Posterior vena cava (tissue), 2 donors: ENCODE results near the gene AGK. TPM values are rescaled to one million over a fixed set of nuclear protein-coding genes. Genes with fewer than 3 reads are reported as not detected.

Experiments
- DNase-seq: peaks from one replicate; pipeline ENCODE4 v3.0.0-alpha.2; 2020; ENCODE audit warnings: low spot score
- intact Hi-C, 2 donors: fragments of 100-400 bp; cut with DNase I; formaldehyde crosslinking; loops; one replicate each; pipeline versions ENCODE4 v1.14.1 to v1.14.2; 2022 to 2023
- total RNA-seq, 2 donors: library from RNA; stranded (reverse); fragmentation: NEBNext Ultra II Directional; extraction: Animal tissue kit (Norgen Biotek cat#: 25700); gene quantifications; one replicate each; pipeline ENCODE4 v1.2.1, GENCODE V29; 2021
- donor health status: DM: yes; HTN: yes; CAD: no.
- donor health status: DM: yes; HTN: yes; CAD: no.

AGK gene
- total RNA-seq, 2 donors from 2014 or later: 21.2 to 21.6 TPM

- no peak for DNase-seq
- intact Hi-C loops: no loop called here
Observed at GRCh38 chr7:141695803-141696289, 144.6 kb downstream of the AGK start.

- no peak for DNase-seq
- intact Hi-C loops: no loop called here
Observed at GRCh38 chr7:141696348-141696747, 145.1 kb downstream of the AGK start.

GRCh38 chr7:141697211-141697871 is 146.1 kb downstream of the AGK start:
- intact Hi-C loops: no loop called here
- no peak for DNase-seq

GRCh38 chr7:141698247-141699015 is 147.2 kb downstream of the AGK start:
- no peak for DNase-seq
- intact Hi-C loops: no loop called here

DNA sequence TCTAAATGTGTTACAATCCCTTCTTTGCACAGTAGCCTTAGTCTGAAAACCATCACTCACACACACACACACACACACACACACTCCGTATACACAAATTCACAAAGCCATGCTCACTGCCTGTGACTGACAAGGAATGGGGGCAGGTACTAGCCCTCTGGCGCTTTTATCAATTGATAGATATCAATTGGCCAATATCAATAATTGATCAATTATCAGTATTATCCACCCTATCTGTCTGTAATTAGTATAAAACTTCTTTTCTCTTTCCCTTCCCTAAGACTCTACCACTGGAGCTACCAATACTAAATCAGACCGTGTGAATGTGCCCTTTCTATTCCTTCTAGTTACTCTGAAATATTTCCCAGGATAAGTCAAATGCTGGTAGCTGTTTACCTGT is 148.7 kb downstream of the AGK start:
- intact Hi-C loops: no loop called here
- no peak for DNase-seq

DNA sequence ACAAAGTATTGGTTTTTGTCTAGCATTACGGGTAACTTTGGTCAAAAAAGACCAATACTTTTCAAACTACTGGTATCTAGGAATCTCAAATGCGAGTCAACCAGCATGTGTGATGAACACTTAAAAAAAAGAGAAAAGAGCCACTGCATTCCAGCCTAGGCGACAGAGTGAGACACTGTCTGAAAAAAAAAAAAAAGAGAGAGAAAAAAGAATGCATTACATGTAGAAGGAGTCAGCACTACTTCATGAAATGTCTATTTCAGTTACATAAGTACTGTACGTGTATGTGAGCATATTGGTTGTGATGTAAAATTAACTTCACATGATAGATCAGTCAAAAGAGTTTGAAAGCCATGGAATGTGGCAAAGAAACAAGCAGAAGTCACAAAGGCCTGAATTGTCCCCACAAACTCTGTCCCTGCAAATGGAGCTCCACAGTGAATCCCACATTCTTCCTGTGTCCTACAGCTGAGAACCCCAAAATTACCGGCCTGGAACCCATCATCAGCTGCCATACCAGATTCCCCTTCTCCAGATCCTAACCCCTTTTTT is 149.2 kb downstream of the AGK start:
- DNase-seq: no peak
- intact Hi-C loops: no loop called here

GRCh38 chr7:141700848-141701371 is 149.7 kb downstream of the AGK start:
- intact Hi-C loops: no loop called here
- peak; percentile 70 for DNase-seq

DNA sequence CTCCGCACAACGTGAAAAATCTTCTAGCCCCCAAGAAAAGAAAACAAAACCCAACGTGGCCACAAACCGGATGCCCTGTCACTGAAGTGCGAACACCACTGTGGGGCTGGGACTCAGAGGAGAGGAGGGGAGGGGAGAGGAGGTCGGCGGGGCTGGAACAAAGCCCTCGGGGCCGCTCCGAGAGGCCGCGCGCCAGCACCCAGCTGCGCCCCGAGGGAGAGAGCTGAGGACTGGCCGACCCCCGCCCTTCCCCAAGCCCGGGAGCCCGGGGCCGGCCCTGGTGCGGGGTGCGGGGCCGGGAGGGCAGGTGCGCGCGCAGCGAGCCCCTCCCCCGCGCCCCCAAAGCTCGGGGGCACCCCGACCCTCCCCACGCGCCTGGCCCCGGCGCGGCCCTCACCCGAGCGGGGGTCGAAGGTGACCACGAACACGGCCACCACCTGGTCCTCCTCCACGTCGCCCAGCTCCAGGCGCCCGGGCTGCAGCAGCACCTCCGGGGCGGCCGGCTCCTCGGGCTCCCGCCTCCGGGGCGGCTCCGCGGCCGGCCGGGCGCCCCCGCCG is 150.4 kb downstream of the AGK start:
- peak; percentile 78 for DNase-seq
- intact Hi-C loops: no loop called here

DNA sequence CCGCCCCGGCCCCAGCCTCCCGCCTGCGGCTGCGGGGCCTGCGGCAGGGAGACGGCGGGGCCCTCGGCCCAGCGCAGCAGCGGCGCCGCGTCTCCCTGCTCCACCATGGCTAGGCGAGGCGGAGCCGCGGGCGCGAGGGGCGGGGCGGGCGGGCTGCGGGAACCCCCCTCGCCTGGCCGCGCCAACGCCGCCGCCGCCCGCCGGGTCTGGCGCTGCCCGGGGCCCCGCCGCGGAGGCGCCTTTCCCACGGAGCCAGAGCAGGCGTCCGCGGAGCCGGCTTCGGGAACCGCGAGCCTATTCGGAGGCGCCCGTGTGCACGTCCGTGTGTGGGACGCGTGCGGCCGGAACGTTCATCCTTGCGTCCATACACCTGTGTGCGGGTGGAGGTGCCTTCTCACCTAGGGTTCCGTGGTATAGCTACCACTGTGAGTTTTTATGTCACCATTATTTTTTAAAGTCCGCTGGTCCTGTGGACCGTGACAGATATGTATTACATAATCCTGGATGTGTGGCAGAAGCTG is 150.9 kb downstream of the AGK start, which contains the start of gene DENND11:
TSS of gene DENND11 (minus strand) at position 120 of the 521 bp plus-strand sequence. CDS start at position 107, 13 bp downstream.
- DNase-seq: peak; percentile 76
- intact Hi-C loops: no loop called here

DNA sequence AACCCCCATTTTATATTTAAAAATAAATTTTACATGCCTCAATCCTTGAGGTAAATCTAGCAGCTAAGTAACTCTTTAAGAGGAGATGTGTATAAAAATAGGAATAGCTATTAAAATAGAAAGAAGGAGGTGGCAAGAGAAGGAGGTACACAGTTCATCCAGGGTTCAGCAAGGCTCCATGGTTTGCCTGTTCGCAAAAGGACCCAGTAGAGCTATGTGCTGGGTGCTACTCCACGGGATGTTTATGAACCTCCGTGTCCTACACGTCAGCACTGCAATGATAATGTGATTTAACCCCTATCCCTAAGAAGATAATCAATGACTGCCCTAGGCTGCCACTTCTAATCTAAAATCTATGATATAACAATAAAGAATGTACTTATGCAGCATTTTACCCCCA is 151.7 kb downstream of the AGK start:
- intact Hi-C loops: no loop called here
- DNase-seq: no peak

DNA sequence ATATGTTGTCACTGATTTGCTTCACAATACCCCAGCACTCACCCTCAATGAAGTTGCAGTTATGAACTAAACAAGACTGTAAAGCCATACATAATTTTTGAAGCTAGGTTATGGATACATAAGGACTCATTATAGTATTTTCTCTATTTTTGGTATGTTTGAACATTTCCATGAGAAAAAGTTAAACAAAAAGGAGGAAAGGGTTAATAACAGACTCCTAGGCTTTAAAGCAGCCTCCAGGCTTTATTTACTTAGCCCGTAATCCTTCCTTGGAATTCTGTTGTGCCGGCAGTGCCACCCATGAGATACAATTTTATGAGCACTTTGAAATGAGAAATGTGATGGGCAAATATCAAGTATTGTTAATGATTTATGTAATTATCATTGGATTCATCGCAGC is 152.9 kb downstream of the AGK start:
- intact Hi-C loops: no loop called here
- no peak for DNase-seq

- no peak for DNase-seq
- intact Hi-C loops: no loop called here
Observed at GRCh38 chr7:141704741-141705140, 153.5 kb downstream of the AGK start.

Other genes starting within 250 kb of the AGK start
- 10 to 100 TPM; 12.2 to 14.8 TPM for gene DENND11, start 150.8 kb downstream of the AGK start, total RNA-seq
- gene WEE2, start 156.9 kb downstream of the AGK start, total RNA-seq: not detected
- gene SSBP1, start 186.9 kb downstream of the AGK start, total RNA-seq: 10 to 100 TPM; 69.4 to 76.4 TPM
- 1 to 10 TPM in 1 of 2 donors, under 1 TPM in 1; 0.86 to 2.2 TPM for gene TAS2R3, start 212.7 kb downstream of the AGK start, total RNA-seq
- gene TAS2R4, start 225.3 kb downstream of the AGK start, total RNA-seq: 1 to 10 TPM; 1.3 to 1.5 TPM
- gene TAS2R5, start 238.8 kb downstream of the AGK start, total RNA-seq: 1 to 10 TPM in 1 of 2 donors, under 1 TPM in 1; 0.90 to 1.5 TPM